Activated CD4-positive, alpha-beta memory T cell treated with anti-CD3 and anti-CD28 coated beads for 36 hours (primary cell): ENCODE results near the gene ZBTB45. TPM values are rescaled to one million over a fixed set of nuclear protein-coding genes. Genes with fewer than 3 reads are reported as not detected.

Source experiments
- CTCF ChIA-PET: fragments of 350-600 bp; sonication (Branson Sonifier 250); formaldehyde crosslinking; loops from one replicate; lab custom pipeline; 2021; ENCODE audit warnings: antibody characterized with exemption, inconsistent platforms; lab: Charles Lee
- POLR2A ChIA-PET: fragments of 350-600 bp; sonication (Branson Sonifier 250); formaldehyde crosslinking; loops from one replicate; lab custom pipeline; 2021; ENCODE audit warnings: antibody characterized with exemption; lab: Charles Lee
- DNase-seq: peaks from one replicate; pipeline ENCODE4 v3.0.0-alpha.2; 2020
- H3K27ac Mint-ChIP-seq: one replicate; pipeline ENCODE4 v1.8.0; 2021; ENCODE audit warnings: mixed read lengths
- H3K27me3 Mint-ChIP-seq: one replicate; pipeline ENCODE4 v1.8.0; 2021; ENCODE audit warnings: mixed read lengths
- H3K36me3 Mint-ChIP-seq: one replicate; pipeline ENCODE4 v1.8.0; 2021; ENCODE audit warnings: mixed read lengths
- H3K4me1 Mint-ChIP-seq: one replicate; pipeline ENCODE4 v1.8.0; 2021; ENCODE audit warnings: low read depth, mixed read lengths
- H3K4me3 Mint-ChIP-seq: one replicate; pipeline ENCODE4 v1.8.0; 2021; ENCODE audit warnings: mild to moderate bottlenecking, mixed read lengths
- H3K9me3 Mint-ChIP-seq: one replicate; pipeline ENCODE4 v1.8.0; 2021; ENCODE audit warnings: mixed read lengths
- intact Hi-C: fragments of 100-400 bp; cut with micrococcal nuclease; formaldehyde crosslinking; loops from one replicate; pipeline ENCODE4 v1.15.1; 2023
- total RNA-seq, 2 experiments: library from RNA; stranded (reverse); gene quantifications; one replicate each; pipeline ENCODE4 v1.2.3, GENCODE V29; 2021

ZBTB45 gene
- total RNA-seq, 2 experiments from 2014 or later, result 9.9 to 10.0 TPM

GRCh38 chr19:58553799-58554493 is 34.3 kb upstream of the ZBTB45 start:
- Mint-ChIP-seq H3K4me1 (peaks cover 44% of the 10 kb centered on the region), H3K9me3 (no peaks in the 10 kb centered on the region), H3K27ac (peak overlapping the region; percentile 98), H3K4me3 (peak overlapping the region; percentile 99), H3K36me3 (peaks cover 60% of the 10 kb centered on the region), H3K27me3 (no peaks in the 10 kb centered on the region)
- intact Hi-C loops, result no loop called here
- ChIA-PET POLR2A (interaction anchor here (0.6 to 2.7 kb wide), 4 partner anchors 9 to 34 kb away, joined by 3 to 41 read pairs (median 10); partner anchors contain the start of genes TRIM28 and ZBTB45), CTCF (interaction anchor here (0.6 to 3.0 kb wide), 2 partner anchors 34 to 40 kb away, joined by 4 to 26 read pairs; partner anchors contain the start of gene ZBTB45)
- no peak for DNase-seq

- H3K9me3 Mint-ChIP-seq, result no peaks in the 10 kb centered on the region
- peaks cover 60% of the 10 kb centered on the region for H3K36me3 Mint-ChIP-seq
- CTCF ChIA-PET, result no interaction called here
- POLR2A ChIA-PET, result no interaction called here
- H3K4me1 Mint-ChIP-seq, result peaks cover 49% of the 10 kb centered on the region
- no peaks in the 10 kb centered on the region for H3K27me3 Mint-ChIP-seq
- peak overlapping the region; percentile 23 for H3K27ac Mint-ChIP-seq
- H3K4me3 Mint-ChIP-seq, result no peak overlapping the region
- DNase-seq, result no peak
- intact Hi-C loops, result no loop called here
Measured at GRCh38 chr19:58552655-58553054, 33.0 kb upstream of the ZBTB45 start.

GRCh38 chr19:58551577-58552471 is 32.2 kb upstream of the ZBTB45 start:
- H3K36me3 Mint-ChIP-seq, result peaks cover 66% of the 10 kb centered on the region
- intact Hi-C loops, result no loop called here
- H3K9me3 Mint-ChIP-seq, result no peaks in the 10 kb centered on the region
- ChIA-PET CTCF (interaction anchor here (0.7 kb wide), 1 partner anchor 260 kb away, joined by 3 read pairs; no protein-coding TSS in a partner anchor), POLR2A (no interaction called here)
- DNase-seq, result no peak
- no peaks in the 10 kb centered on the region for H3K27me3 Mint-ChIP-seq
- H3K27ac Mint-ChIP-seq, result no peak overlapping the region
- peaks cover 55% of the 10 kb centered on the region for H3K4me1 Mint-ChIP-seq
- H3K4me3 Mint-ChIP-seq, result no peak overlapping the region

GRCh38 chr19:58551123-58551497 is 31.5 kb upstream of the ZBTB45 start:
- peaks cover 55% of the 10 kb centered on the region for H3K4me1 Mint-ChIP-seq
- H3K27ac Mint-ChIP-seq, result no peak overlapping the region
- H3K27me3 Mint-ChIP-seq, result no peaks in the 10 kb centered on the region
- DNase-seq, result no peak
- no peak overlapping the region for H3K4me3 Mint-ChIP-seq
- peaks cover 66% of the 10 kb centered on the region for H3K36me3 Mint-ChIP-seq
- intact Hi-C loops, result no loop called here
- POLR2A ChIA-PET, result no interaction called here
- CTCF ChIA-PET, result interaction anchor here (0.7 kb wide), 1 partner anchor 259 kb away, joined by 3 read pairs; no protein-coding TSS in a partner anchor
- no peaks in the 10 kb centered on the region for H3K9me3 Mint-ChIP-seq

- H3K36me3 Mint-ChIP-seq, result peaks cover 69% of the 10 kb centered on the region
- CTCF ChIA-PET, result interaction anchor here (0.8 kb wide), 1 partner anchor 31 kb away, joined by 3 read pairs; the partner anchor contains the start of gene ZBTB45
- H3K4me1 Mint-ChIP-seq, result peaks cover 56% of the 10 kb centered on the region
- intact Hi-C loops, result no loop called here
- no peak overlapping the region for H3K27ac Mint-ChIP-seq
- no peaks in the 10 kb centered on the region for H3K27me3 Mint-ChIP-seq
- no peak for DNase-seq
- POLR2A ChIA-PET, result no interaction called here
- no peaks in the 10 kb centered on the region for H3K9me3 Mint-ChIP-seq
- no peak overlapping the region for H3K4me3 Mint-ChIP-seq
Measured at GRCh38 chr19:58550362-58551122, 30.9 kb upstream of the ZBTB45 start.

- no peaks in the 10 kb centered on the region for H3K27me3 Mint-ChIP-seq
- no peaks in the 10 kb centered on the region for H3K9me3 Mint-ChIP-seq
- H3K4me3 Mint-ChIP-seq, result no peak overlapping the region
- ChIA-PET CTCF (interaction anchor here (0.8 kb wide), 1 partner anchor 30 kb away, joined by 3 read pairs; the partner anchor contains the start of gene ZBTB45), POLR2A (no interaction called here)
- peaks cover 70% of the 10 kb centered on the region for H3K36me3 Mint-ChIP-seq
- DNase-seq, result no peak
- peak overlapping the region; percentile 42 for H3K27ac Mint-ChIP-seq
- peaks cover 51% of the 10 kb centered on the region for H3K4me1 Mint-ChIP-seq
- intact Hi-C loops, result no loop called here
Measured at GRCh38 chr19:58549664-58550361, 30.2 kb upstream of the ZBTB45 start.

- H3K9me3 Mint-ChIP-seq, result no peaks in the 10 kb centered on the region
- no peak overlapping the region for H3K27ac Mint-ChIP-seq
- ChIA-PET CTCF (interaction anchor here (1.2 kb wide), 1 partner anchor 35 kb away, joined by 3 read pairs; no protein-coding TSS in a partner anchor), POLR2A (no interaction called here)
- no peak overlapping the region for H3K4me3 Mint-ChIP-seq
- intact Hi-C loops, result no loop called here
- peaks cover 45% of the 10 kb centered on the region for H3K4me1 Mint-ChIP-seq
- H3K27me3 Mint-ChIP-seq, result no peaks in the 10 kb centered on the region
- DNase-seq, result no peak
- peaks cover 65% of the 10 kb centered on the region for H3K36me3 Mint-ChIP-seq
Measured at GRCh38 chr19:58548859-58549663, 29.5 kb upstream of the ZBTB45 start.

GRCh38 chr19:58547323-58548312 is 28.0 kb upstream of the ZBTB45 start:
- H3K4me3 Mint-ChIP-seq, result no peak overlapping the region
- peaks cover 57% of the 10 kb centered on the region for H3K36me3 Mint-ChIP-seq
- no peaks in the 10 kb centered on the region for H3K27me3 Mint-ChIP-seq
- H3K9me3 Mint-ChIP-seq, result no peaks in the 10 kb centered on the region
- ChIA-PET POLR2A (interaction anchor here (0.8 kb wide), 1 partner anchor 15 kb away, joined by 3 read pairs; no protein-coding TSS in a partner anchor), CTCF (interaction anchor here (5.1 kb wide), 1 partner anchor 28 kb away, joined by 61 read pairs; the partner anchor contains the start of gene ZBTB45)
- intact Hi-C loops, result no loop called here
- no peak for DNase-seq
- H3K4me1 Mint-ChIP-seq, result peaks cover 39% of the 10 kb centered on the region
- peak overlapping the region; percentile 28 for H3K27ac Mint-ChIP-seq

- intact Hi-C loops, result no loop called here
- Mint-ChIP-seq H3K4me3 (peak overlapping the region; percentile 97), H3K4me1 (peaks cover 36% of the 10 kb centered on the region), H3K36me3 (peaks cover 47% of the 10 kb centered on the region), H3K27me3 (no peaks in the 10 kb centered on the region), H3K9me3 (no peaks in the 10 kb centered on the region), H3K27ac (peak overlapping the region; percentile 87)
- CTCF ChIA-PET, result interaction anchor here (1.5 to 5.1 kb wide), 2 partner anchors 27 to 32 kb away, joined by 5 to 61 read pairs; partner anchors contain the start of gene ZBTB45
- no peak for DNase-seq
- POLR2A ChIA-PET, result interaction anchor here (3.6 kb wide), 1 partner anchor 8 kb away, joined by 41 read pairs; the partner anchor contains the start of gene CHMP2A
Measured at GRCh38 chr19:58546019-58546530, 26.5 kb upstream of the ZBTB45 start.
